GM19395 (cell line): ENCODE measurements around the gene KARS1.
"Not testable (repeated sequence)": the region's sequence is repeated elsewhere in the genome, so short reads cannot be mapped to it uniquely, and the experiment has no call there.

Experiments
- ATAC-seq: cut with Tn5 transposase; IDR thresholded peaks from one replicate; pipeline ENCODE4 v1.9.1; 2021; ENCODE audit warnings: mild to moderate bottlenecking, moderate library complexity; ENCODE audit not compliant: unreplicated experiment

Gene KARS1

DNA sequence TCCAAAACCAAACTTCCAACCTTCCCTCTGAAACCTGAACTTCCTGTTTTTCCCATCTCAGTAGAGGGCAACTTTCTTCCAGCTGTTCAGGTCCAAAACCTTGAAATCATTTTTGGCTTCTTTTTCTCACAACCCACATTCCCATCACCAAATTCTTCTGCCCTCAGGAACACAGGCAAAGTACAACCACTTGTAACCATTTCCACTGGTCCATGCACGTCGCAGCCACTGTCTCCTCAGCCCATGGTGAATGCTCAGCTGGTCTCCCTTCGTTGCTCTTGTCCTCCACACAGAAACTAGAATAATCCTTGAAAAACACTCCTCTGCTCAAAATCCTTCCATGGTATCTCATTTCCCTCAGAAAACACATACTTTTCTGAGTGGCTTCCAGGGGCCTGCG lies 20.7 kb downstream of the KARS1 start:
- ATAC-seq, result no peak

DNA sequence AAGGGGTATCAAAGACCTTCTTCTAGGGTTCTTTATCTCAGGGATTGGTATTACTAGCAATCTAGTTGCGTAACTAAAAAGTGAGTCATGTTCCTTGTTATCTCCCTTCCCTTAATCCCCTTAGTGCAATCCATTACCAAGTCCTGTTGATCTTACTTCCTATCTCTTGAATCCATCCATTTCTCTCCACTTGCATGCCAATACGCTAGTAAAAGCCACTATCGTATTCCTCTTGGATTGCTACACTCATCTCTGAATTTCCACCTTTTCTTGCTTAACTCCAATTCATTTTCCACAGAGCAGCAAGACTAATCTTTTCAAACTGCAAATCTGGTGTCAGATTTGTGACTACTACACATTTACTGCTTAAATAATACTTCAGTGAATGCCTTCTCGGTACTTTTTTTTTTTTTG lies 22.5 kb downstream of the KARS1 start:
- ATAC-seq, result no peak

DNA sequence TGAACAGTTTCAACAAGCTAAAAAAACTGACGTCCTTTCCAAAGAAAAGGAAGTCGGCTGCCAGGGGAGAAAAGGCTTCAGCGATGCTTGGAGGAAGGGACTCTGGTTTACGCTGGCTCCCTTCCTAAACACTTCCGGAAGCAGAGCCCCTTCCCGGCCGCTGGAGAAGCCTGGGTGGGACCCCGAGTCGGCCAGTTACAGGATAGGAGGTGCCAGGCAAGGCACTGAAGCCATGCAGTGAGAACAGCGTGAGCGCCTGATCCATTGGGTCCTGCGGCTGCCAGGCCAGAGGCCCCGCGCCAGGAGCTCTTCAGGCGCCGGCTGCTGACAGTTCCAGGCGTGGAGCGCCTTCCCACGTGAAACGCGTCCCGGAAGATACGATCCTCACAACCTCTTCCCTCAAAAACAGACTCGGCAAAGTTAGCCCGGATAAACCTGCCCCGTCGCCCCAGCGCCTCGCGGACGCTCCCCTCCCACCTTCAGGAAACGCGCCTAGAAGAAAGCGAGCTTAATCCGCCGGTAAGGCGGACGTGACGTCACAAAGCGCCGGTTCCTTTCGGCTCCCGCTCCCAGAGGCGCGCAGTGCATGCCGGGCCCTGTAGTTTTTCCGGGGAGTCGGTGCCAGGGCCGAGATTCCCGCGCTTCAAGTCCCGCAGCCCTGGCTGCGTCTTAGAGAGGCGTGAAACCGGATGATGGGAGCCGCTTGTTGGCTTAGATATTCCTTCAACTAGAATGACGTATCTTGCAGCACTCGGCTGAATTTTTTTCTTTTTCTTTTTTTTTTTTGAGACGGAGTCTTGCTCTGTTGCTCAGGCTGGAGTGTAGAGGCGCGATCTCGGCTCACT lies 24.5 kb downstream of the KARS1 start, which contains the start of gene ADAT1:
Gene ADAT1 (minus strand): TSS at position 521 of the 845 bp plus-strand sequence. CDS start 2,482 bp downstream, outside the sequence.
- ATAC-seq, result peak; percentile 90

DNA sequence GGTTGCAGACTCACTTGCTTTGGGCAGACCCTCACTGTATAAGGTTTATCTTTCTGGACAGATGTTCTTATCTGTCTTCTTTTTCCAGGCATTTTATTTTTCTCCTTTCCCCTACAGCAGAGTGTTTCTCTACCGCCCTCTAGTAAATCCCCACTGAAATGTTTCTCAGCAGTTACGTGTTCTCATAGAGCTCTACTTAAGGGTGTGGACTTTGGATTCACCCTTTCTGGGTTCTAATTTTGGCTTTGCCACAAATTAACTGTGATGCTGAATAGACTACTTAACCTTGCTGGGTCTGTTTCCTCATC lies 26.3 kb downstream of the KARS1 start:
- no peak for ATAC-seq

DNA sequence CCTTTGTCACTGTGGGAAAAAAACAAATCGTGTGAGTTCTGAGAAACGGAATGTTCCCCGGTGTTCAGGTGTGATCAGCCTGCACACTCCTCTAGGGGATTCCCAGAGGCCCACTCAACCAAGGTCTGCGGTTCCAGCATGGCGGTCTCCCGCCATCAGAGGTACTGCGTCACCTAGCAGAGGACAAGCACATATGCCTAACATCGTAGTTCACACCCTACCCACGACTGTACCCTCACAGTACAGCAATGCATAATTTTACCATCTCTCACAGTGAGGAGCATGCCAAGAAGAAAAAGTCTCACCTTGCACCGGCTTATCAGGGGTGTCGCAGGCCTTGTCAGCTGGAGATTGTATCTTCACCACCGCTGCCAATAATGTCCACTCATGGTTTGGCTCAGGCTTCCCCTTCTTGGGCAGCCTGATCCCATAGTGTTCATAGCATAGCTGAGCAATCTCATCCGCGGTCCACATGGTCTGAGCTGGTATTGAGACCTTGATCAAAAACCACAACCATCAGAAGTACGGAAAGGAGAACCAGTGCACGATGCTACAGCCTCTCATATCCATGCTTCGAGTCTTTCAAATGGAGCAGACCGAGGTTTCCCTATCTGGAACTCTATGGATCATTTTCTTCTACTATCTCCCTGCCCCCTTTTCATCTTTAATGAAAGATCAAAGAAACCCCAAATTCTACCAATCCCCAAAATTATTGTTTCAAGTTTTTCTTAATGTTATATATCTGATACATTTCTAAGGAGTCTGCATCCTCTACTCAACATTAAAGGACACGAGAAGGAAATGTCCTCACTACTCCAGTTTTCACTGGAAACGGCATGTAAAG lies 26.9 kb downstream of the KARS1 start:
- no peak for ATAC-seq

DNA sequence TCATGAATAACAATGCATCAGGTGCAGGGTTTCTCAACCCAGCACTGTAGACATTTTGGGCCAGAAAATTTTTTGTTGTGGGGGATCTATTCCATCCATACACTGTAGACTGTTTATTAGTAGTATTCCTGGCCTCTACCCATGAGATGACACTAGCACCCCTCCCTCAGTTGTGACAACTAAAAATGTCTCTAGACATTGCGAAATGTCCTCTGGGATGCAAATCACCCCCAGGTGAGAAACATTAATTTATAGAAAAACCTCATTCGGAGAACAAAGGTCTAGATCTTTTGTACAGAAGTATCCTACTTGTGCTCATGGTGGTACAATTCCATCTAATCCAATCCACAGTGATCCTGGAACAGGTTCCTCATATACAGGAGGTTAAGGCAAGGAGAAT lies 28.7 kb downstream of the KARS1 start:
- no peak for ATAC-seq

DNA sequence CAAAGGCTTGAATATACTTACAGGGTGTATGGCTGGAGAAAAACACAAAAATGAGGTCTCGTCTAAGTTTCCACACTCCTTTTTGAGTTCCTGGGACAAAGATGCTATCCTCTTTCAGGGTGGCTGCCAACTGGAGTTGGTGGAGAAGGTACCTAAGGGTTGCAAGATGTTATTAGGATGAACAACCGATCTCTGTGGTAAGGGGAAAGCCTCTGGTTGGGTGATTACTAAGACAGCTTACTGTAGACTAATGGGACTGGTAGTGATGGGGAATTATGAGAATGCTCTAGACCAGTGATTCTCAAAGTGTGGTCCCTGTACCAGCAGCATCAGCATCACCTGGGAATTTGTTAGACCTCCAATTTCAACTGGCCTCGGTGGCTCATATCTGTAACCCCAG lies 30.3 kb downstream of the KARS1 start:
- no peak for ATAC-seq

DNA sequence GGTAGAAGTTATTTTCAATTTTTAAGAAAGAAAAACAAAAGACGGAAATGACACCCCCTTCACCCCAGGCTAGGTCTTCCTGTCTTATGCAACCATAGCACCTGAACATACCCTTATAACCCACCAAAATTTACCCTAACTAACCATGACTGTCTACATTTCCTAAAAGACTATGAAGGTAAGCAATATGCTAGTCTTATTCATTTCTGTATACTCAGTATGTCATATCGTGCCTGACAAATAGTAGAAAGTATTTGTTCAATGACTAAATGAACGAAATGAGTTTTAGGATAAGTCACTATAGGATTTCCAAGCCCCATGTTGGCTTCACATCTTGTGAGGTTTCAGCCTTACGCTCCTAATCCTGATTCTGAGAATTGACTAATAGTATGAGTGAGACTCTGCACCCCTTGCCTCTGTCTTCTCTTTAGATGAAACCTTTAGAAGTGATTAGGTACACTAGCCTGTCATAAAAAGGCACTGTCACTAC lies 30.9 kb downstream of the KARS1 start:
- ATAC-seq, result no peak

DNA sequence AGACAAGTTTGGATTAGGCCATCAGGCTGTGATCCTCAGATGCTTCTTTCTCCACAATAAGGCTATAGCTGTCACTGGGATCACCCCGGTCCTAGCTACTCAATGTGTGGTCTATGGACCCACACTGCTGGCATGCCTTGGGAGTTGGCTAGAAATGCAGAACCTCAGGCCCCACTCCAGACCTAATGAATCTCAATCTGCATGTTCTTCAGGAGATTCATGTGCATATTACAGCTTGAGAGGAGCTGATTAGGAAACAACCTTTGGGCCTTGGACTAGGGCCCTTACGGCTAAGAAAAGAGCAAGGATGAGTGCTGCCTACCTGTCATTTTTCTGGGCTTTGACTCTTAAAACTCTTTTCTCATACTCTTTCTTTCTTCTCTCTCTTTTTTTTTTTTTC lies 31.8 kb downstream of the KARS1 start:
- no peak for ATAC-seq

DNA sequence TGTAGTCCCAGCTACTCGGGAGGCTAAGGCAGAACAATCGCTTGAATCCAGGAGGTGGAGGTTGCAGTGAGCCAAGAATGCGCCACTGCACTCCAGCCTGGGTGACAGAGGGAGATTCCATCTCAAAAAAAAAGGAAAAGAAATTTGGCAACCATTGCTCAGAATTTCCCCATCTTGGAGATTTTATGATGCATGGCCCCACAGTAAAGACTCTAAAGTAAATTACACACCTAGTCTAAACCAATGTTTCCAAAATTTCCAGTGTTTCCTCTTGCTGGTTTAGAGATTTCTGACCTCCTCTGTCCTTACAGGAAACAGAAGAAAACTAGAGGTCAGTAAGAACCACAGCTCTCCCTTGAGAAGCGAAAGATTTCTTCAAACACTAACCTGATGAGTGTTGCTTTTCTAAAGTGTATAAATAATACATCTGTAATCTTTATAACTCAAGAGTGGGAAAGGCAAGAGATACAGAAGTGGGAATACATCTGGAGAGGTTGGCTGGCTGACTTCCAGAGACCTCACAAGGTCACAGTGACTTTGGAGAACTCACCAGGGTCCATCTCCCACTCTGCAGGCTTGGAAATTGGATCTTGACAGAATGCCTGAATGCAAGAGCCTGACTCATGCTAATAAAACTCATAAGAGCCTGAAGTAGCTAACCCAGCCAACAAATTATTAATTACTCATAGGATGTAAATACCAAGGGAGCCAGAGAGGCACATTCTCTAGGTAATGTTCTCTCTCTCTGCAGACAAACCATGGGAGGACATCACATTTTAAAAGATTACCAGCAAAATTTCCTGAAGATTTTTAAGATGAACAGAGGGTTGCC lies 33.2 kb downstream of the KARS1 start:
- ATAC-seq, result no peak

DNA sequence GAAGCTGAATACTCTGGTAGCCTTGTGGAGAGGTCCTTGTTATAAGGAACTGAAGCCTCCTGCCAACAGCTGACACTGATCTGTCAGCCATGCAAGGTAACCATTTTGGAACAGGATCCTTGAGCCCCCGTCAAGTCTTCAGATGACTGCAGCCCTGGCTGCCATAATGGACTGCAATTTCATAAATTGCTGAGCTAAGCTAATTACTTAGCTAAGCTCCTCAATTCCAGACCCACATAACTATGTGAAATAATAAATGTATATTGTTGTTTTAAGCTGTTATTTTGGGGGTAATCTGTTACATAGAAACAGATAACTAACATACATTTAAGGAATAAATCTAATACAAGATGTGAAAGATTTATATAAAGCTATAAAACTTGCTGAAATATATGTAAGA lies 41.0 kb downstream of the KARS1 start:
- no peak for ATAC-seq

DNA sequence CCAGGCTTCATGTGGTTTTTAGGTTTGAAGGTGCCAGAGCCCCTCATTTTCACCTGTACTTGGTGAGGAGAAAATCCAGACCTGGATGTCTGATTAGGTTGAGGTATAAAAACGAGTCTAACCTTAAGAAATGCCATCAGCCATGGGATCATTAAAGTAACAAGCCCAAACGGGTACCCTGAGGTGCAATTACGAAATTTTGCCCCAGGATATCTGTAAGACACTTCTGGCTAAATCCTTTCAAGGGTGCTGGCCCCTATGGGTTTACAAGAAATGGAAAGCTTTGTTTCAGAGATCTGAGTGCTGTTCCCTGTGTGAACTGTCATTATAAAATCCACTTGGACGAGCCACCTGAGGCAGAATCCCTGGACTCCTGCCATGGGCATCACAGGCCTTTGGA lies 44.2 kb downstream of the KARS1 start:
- ATAC-seq, result no peak

DNA sequence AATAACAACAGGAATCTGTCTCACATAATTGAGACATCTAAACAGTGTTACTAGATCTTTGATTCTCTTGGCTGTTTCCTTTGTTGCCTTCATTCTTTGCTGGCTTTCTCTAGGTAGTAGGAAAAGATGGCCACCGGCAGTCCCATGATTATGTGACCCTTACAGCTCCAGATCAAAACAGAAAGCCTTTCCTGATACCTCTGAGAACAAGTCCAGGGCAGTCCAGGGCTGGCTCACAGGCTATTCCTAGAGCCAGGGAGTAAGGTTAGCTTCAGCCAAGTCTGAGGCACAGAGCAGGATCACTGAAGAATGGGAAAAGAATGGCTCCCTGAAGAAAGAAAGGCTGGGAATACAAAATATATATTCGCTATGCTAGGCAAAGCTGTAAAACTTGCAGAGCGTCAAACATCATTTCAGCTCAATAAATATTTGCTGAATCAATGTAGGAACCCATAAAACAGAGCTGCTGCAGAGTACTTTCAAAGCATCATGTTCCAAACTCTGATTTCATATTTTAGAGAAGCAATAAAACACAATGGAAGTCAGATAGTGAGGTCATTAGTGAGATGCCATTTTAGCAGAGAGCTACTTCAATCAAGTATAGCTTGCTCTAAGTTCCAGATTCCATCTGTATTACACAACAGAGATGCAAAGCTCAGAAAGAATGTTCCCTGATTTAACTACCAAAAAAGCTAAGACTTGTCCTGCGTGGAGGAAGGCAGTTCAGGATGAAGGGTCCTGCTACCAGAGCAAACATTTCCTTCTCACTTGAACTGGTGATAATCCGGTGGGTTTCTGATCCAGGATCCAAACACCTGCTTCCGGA lies 47.8 kb downstream of the KARS1 start:
- no peak for ATAC-seq

DNA sequence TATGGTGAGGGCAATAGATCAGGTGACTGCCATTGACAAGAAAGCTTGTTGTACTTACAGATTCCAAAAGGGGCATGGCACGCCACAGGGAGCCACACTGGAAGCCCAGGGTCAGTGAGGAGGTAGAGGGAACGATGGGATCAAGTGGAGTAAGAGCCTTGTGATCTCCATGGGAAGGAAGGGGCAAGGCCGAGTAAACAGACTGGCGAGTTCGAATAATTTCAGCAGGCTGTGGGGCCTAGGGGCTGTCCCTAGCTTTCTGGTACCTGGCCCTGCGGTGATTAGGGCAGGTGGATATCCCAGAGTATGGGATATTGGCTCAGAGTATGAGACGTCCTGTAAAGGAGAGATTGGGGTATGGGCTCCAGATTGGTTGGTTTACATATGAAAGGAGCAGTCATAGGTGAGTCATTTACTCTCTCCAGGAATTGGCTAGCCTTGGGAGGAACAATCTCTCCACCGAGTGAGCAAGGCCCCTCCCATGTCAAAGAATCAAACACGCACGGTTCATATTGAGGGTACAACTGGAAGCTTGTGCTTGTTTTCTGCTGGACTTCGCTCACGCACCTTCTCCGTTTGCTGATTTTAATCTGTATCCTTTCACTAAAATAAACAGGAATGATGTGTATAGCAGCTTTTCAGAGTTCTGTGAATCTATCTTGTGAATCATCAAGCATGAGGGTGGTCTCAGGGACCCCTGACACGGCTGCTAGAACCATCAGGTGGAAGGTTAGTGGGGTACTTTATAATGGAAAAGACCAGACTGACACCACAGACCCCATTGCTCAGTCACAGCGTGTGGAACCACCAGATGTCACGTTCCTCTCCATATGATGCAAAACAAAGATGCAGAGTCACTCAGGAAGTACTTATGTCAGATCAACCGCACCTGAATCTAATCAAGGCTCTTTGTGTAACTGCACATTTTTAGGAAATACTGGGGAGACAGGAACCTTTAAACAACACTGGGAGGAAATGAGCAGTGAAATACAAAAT lies 53.3 kb downstream of the KARS1 start:
- no peak for ATAC-seq

DNA sequence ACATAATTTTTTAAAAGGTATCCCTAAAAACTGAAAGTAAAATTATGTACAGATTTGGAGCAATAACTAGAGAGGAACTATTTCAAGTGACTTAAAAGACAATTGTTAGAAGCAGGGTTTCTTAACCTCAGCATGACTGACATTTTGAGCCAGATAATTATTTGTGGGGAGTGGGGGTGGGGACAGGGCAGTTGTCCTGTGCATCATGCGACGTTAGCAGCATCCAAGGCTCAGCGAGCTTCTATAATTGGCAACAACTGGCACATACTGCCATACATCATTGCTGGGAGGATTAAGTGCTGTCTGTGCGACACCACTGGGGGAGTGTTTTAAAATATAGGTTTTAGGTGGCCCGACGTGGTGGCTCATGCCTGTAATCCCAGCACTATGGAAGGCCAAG lies 54.2 kb downstream of the KARS1 start:
- no peak for ATAC-seq

DNA sequence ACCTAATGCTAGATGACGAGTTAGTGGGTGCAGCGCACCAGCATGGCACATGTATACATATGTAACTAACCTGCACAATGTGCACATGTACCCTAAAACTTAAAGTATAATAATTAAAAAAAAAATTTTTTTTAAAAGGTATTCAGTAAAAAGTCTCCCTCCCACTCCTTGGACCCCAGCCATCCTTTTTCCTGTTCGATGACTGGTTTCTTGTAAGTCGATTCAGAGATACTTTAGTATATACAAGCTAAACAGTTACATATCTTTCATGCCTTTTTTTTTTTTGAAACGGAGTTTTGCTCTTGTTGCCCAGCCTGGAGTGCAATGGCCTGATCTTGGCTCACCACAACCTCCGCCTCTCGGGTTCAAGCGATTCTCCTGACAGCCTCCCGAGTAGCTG lies 55.5 kb downstream of the KARS1 start:
- not testable (repeated sequence) for ATAC-seq

DNA sequence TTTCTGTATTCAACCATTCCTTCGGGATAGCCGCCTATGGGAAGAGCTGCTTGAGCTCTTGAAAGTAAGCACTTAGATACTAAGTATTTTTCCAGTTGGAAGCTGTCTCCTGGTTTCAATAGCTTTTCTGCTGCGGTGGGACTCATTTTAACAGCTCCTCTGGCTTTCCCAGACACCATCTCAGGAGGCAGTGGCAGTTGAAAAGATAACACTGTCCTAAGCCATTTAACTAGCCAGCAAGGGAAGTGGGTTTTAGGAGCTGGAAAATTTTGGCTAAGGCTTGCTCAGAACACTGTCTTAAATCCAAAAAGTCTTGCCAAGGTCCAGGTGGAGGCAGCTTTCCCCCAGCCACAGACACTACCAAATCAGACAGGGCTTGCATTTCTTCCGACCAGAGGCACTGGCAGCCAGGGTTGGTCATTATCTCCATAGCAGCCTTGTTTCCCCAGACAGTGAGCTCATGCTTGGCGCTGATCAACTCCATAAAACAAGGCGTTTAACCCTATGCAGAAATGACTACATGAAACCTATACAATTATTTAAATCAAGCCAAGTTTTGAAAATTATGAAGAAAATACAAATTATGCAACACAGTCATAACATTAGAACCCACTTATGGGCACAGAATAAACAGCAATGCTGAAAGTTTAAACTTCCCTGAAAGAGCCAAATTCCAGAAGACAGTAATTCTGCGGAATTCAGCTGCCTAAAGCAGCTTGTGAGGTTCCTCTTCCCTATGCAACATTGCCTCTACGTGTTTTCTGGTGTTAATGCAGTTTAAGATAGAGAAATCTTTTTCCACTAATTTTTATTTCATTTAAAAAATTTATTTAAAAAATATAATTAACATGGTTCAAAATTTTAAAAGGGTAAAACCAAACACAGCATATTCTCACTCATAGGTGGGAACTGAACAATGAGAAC lies 56.3 kb downstream of the KARS1 start:
- ATAC-seq, result no peak

DNA sequence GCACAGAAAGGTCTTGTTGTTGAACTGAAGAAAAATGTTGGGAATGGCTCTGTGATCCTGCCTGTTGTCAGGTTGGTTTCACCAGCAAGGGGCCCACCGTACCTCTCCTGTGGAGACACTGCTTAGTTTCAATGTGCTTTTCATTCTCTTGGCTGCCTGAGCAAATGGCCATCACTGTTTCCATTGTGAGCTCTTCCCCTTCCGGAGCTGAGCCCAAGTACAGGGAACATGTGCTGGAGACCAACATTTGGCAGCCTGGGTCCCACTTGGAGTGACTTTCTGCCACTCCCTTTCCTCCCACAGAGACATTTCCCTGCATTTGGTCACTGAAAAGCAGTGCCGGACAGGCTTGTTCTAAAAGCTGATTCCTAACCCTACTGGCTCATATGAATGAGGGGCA lies 58.2 kb downstream of the KARS1 start:
- ATAC-seq, result no peak
